ENCODE results near the gene RUNX1.

GRCh38 chr21:34836103-34836932 is 212.8 kb downstream of the RUNX1 start:
- TF ChIP-seq, protein P1, sequence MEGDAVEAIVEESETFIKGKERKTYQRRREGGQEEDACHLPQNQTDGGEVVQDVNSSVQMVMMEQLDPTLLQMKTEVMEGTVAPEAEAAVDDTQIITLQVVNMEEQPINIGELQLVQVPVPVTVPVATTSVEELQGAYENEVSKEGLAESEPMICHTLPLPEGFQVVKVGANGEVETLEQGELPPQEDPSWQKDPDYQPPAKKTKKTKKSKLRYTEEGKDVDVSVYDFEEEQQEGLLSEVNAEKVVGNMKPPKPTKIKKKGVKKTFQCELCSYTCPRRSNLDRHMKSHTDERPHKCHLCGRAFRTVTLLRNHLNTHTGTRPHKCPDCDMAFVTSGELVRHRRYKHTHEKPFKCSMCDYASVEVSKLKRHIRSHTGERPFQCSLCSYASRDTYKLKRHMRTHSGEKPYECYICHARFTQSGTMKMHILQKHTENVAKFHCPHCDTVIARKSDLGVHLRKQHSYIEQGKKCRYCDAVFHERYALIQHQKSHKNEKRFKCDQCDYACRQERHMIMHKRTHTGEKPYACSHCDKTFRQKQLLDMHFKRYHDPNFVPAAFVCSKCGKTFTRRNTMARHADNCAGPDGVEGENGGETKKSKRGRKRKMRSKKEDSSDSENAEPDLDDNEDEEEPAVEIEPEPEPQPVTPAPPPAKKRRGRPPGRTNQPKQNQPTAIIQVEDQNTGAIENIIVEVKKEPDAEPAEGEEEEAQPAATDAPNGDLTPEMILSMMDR (IDR thresholded peaks at IDR 0.05) = no peak
- TF ChIP-seq EZH2 (IDR thresholded peaks at IDR 0.05; ENCODE audit: borderline replicate concordance, insufficient read depth, low read depth, low read length, poor library complexity, severe bottlenecking) = no peak

Data from B cell (primary cell).